GM18867 (cell line): Measurements from ENCODE around the gene OR6C76.
A peak's percentile ranks its signal among the peaks of the same experiment; 100 is the strongest.

Source experiments
- ATAC-seq: cut with Tn5 transposase; IDR thresholded peaks from one replicate; pipeline ENCODE4 v1.9.1; 2021; ENCODE audit warnings: mild to moderate bottlenecking, moderate library complexity; ENCODE audit not compliant: unreplicated experiment

OR6C76 gene

GRCh38 chr12:55467836-55468235 is 41.8 kb downstream of the OR6C76 start:
- ATAC-seq = peak; percentile 71

GRCh38 chr12:55469291-55469690 is 43.2 kb downstream of the OR6C76 start:
- ATAC-seq = no peak

GRCh38 chr12:55470088-55470829 is 44.2 kb downstream of the OR6C76 start, which contains the start of gene OR6C70:
Gene OR6C70, minus strand, starts transcription at chr12:55470138. Its CDS starts 0 bp downstream, at chr12:55470138.
- no peak for ATAC-seq

GRCh38 chr12:55472264-55472663 is 46.2 kb downstream of the OR6C76 start:
- no peak for ATAC-seq
